HG02938 (cell line): ENCODE data around the gene SYMPK.
"Not testable (repeated sequence)": the region's sequence is repeated elsewhere in the genome, so short reads cannot be mapped to it uniquely, and the experiment has no call there.

Experiments
- ATAC-seq: cut with Tn5 transposase; IDR thresholded peaks from one replicate; pipeline ENCODE4 v1.9.1; 2021; ENCODE audit warnings: mild to moderate bottlenecking, moderate library complexity; ENCODE audit not compliant: unreplicated experiment

The SYMPK gene

DNA sequence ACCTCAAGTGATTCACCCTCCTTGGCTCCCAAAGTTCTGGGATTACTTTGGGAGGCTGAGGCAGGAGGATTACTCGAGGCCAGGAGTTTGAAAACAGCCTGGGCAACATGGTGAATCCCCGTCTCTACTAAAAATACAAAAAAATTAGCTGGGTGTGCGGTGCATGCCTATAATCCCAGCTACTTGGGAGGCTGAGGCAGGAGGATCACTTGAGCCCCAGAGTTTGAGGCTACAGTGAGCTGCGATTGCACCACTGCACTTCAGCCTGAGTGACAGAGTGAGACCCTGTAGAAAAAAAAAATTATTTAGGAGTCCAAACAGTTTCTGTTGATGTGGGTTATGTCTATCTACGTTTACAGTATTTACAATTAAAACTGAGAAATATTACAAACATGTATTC lies 7.9 kb upstream of the SYMPK start:
- no peak for ATAC-seq

DNA sequence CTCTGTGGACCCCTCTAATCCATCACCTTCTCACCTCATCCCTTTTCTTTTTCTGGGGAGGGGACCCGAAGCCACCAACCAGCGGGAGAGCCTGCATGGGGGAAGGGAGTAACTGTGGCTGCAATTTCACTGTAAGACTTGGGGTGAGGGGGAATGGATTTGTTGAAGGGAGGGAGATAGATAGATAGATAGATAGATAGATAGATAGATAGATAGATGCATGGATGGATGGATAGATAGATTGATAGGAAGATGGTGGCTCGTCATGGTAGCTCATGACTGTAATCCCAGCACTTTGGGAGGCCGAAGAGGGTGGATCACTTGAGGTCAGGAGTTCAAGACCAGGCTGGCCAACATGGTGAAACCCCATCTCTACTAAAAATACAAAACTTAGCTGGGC lies 4.3 kb upstream of the SYMPK start:
- not testable (repeated sequence) for ATAC-seq

DNA sequence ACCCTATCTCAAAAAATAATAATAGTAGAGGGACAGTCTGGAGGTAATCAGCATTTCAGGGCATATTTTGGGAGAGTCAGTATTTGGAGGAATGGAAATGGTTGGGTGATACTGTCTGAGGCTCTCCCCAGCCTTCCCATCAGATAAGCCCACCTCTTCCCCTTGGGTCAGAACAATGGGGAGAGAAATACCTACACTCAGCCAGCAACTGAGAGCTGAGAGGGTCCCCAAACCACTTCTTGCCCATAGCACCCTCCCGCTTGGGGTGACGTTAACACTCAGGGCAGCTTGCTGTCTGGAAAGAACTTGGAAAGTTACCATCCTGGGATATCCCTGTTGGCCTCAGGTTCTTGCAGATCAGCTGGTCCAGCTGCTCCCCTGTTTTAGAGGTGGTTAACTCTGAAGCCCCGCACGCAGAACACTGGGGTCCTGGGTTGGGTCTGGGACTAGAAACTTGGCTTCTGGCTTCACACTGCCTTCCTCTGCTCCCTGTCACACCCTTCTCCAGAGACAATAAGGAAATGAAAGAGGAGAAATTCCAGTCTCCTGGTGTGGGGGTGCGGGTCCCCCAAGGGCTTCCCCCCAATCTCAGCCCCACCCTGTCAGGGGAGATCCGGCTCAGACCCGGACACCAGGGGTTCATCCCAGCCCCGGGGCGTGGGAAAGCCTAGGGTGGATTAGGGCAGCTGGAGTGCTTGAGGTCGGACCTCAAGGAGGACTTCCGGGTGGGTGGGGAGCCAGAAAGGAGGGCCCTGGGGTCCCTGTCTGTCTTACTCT lies 3.6 kb upstream of the SYMPK start:
- ATAC-seq, result no peak

DNA sequence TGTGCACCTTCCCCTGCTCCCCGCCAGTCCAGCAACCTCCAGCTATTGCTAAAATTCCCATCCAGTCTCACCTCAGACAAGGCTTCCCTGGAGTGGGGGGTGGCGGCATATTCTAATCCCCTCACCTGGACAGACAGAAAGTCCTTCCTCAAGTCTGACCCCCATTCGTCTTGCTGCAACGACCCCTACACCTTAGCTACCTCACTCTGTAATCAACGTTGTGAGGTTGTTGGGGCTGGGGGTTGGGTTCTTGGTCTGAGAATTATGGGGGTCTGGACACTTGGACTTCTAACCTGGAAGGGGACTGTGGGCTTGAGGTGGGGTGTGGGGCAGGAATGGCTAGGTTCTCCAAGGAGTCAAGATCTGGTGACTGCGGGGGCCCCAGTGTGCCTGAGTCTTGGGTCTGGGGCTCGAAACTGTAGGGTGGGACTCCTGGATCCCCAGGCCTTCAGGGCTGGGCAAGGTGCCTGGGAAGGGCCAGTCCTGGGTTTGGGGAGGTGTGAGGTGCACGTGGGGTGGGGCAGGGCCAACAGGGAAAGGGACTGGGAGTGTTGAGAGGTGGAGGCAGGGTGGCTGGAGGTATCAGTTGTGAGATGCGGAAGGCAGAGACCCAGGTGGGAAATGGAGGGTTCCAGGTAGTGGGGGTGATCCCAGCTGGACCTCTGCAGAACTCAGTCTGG lies 2.5 kb upstream of the SYMPK start:
- ATAC-seq, result no peak

DNA sequence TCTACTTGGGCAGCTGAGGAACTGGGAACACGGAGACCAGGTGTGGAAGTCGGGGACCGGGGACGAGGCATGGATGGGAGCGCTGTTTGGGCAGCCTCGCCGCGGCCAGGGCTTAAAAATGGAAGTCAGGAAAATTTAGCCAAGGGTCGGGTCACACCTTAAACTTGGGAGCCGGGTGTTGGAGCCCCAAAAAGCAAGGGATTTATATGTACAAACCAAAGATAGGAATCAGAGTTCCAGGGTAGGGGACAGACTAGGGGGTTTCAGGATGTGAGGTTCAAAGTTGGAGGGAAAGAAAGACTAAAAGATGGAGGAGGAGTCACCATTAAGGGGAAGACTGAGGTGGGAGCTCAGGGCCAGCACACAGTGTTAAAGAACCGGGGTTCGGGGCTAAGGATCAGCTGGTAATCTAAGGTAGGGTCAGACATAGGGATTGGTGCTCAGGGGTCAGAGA lies 1.7 kb upstream of the SYMPK start:
- ATAC-seq, result no peak

DNA sequence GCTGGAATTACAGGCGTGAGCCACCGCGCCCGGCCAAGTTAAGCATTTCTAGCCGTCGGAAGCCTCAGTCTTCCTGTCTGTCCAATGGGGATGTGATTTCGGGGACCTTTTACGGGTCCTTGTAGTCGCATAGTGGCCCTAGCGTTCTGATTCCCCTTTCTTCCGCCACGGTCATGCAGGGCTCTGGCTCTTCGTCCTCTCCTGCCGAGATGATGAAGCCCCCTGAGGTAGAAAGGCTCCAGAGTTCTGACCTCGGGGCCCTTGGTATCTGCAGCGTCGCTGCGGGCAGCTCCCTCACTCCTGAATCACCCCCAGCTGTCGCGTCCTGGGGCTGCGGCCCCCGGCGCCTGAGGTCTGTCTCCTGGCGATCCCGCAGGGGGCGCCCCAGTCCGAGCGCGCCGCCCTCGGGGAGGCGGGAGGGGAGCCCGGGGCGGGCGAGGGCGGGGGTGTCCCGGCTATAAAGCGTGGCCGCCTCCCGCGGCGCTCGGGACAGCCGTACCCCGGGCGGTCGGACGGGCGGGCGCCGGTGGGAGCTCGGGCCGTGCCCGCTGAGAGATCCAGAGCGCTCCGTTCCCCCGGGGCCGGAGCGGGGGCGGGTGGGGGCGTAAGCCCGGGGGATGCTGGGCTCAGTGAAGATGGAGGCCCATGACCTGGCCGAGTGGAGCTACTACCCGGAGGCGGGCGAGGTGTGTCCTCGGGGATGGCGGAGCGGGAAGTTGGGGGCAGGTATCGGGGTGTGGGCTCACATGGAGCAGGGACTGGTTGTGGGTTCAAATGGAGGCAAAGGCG lies 1.1 kb upstream of the SYMPK start, which contains the start of gene FOXA3:
FOXA3 (plus strand) TSS at position 487 of the 789 bp plus-strand sequence; CDS start at position 618, 131 bp downstream.
- no peak for ATAC-seq

DNA sequence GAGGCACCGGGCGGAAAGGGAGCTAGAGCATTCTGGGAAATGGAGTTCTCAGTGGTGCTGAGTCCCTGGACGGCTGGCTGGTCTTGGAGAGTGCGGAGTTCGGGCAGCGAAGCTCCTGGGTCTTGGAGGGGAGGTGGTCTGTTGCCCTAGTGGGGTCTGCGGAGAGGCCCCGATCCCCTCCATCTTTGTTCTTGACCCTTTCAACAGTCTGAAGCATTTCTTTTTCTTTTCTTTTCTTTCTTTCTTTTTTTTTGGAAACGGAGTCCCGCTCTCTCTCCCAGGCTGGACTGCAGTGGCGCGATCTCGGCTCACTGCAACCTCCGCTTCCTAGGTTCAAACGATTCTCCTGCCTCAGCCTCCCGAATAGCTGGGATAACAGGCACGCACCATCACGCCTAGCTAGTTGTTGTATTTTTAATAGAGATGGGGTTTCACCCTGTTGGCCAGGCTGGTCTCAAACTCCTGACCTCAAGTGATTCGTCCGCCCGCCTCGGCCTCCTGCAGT lies 440 bp upstream of the SYMPK start:
- no peak for ATAC-seq

DNA sequence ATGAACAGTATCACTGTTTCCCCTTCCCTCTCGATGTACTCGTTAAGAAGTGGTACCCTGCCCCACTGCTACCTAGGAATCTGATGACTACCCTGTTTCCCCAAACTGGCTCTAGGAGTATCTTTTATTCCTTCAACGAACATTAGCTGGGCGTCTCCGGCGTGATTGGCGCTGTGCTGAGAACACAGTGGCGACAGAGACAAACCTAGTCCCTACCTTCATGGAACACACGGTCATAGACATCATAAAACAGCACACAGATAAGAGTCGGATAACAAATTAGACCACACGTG lies 730 bp downstream of the SYMPK start:
- no peak for ATAC-seq

DNA sequence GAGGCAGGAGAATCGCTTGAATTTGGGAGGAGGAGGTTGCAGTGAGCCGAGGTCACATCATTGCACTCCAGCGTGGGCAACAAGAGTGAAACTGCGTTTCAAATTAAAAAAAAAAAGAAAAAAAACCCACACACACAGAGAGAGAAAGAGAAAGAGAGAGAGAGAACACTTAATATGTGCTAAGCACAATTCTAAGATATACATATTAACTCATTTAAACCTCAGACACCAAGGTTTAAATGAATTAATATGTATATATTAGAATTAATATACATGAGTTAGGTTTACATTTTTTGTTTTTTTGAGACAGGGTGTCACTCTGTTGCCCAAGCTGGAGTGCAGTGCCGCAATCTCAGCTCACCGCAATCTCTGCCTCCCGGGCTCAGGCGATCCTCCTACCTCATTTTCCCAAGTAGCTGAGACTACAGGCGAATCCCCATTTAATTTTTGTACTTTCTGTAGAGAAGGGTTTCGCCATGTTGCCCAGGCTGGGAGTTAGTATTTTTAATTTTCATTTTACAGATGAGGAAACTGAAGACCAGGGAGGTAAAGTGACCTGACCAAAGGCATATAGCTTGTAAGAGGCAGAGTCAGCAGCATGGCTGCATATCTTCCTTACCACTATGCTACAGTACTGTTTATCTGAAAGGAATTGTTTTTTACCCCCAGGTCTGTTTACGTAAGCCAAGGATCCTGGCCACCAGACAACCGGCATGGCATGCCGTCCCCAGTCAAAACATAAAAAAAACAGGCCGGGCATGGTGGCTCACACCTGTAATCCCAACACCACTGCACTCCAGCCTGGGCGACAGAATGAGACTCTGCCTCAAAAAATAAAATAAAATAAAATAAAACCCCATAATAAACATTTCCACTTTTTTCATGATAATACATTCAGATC lies 2.3 kb downstream of the SYMPK start:
- ATAC-seq, result no peak

DNA sequence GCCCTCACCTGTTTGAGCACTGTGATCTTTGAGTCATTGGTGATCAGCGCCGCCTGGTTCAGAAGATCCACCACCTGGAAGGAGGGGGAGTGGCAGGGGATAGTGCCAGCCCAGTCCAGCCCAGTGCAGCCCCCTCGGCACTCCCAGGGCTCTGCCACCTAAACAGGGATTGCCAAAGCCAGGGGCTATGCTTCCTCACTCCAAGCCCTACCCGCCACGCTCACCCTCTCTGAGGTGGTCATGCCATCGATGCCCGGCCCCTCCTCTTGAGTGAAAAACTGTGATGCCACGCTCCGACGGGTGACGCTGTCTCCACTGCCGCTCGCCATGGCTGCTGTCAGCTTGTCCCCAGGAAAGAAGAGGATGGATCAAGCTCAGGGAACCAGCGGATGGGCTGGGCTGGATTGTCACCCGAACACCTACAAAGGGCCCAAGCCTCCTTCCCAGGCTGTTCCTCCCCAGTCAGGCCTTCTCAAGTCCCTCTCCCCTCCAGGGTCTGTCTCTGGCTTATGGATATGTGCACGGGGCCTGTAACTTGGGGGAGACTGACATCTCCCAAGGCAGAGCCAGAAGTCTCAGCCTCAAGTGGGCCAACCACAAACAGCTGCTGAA lies 8.7 kb downstream of the SYMPK start:
- ATAC-seq, result no peak

DNA sequence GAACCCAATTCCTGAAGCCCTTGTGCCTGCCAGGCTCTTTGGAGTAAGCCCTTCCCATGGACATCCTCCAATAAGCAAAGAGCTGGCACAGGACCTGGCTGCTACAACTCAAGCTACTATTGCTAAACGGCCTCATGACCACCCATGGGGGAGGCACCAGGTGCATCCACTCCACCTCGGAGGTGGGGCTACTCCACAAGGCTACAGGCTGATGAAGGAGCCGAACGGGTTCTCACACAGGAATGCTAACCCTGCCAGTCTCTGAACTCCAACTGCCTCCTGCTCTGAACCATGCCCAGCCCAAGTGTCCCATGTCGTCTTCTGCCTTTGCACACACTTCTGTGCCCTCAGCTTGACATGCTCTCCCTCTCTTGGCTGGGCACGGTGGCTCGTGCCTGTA lies 10.0 kb downstream of the SYMPK start:
- no peak for ATAC-seq

DNA sequence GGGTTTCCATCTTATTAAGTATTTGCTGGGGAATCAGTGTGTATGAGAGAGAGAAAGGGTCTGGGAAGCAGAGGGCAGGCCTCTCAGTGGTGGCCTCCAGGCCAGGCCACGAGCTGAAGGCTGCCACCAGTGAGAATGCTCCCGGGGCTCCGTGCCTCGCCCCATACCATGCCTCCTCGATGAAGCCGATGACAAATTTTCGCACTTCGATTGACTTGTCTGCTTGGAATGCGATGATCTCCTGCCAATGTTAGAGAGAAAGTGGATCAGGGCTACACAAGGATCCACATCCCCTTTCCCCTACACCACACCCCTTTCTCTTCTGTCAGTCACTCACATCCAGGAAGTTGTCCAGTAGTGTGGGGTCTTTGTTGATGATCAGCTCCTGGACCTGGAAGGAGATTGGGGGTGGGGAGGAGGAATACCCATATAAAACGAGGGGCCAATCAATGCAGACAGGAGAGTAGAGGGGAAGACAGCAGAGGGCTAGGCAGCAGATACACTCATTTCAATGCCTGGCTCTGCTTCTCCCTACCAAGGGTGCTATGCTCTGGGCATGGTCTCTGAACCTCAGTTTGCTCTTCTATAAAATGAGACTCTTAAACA lies 10.7 kb downstream of the SYMPK start:
- ATAC-seq, result no peak

DNA sequence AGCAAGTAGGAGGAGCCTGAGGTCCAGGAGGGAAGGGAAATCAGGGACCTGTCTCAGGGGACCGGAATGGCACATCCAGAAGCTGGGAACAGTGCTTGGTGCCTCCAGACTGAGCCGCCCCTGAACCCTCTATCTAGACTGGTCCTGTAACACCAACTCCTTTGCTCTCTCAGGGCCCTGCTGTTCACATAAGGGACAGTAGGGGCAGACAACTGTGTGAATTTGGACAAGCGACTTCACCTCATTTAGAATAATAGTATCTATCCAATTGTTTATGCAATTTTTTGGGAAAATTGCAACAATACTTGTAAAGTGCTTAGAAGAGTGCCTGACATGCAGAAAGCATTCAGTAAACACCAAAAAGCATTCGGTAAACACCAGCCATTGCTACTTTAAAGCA lies 14.0 kb downstream of the SYMPK start:
- ATAC-seq, result no peak

DNA sequence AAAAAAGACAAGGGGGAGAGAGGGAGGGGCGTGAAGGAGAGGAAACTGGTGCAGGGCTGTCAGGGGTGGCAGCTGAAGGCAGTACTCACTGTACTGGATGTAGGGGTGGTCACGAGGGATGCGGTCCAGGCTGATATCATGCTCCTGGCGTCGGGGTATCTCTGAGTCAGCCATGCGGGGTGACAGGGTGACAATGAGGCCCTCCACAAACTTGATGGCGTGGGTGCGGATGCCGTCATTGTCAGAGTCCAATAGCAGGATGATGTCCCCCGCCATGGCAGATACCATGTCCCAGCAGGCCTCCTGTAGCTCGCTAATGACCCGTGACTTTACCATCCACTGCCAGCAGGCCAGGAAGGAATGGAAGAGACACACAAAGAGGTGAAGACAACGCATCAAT lies 15.3 kb downstream of the SYMPK start:
- no peak for ATAC-seq

DNA sequence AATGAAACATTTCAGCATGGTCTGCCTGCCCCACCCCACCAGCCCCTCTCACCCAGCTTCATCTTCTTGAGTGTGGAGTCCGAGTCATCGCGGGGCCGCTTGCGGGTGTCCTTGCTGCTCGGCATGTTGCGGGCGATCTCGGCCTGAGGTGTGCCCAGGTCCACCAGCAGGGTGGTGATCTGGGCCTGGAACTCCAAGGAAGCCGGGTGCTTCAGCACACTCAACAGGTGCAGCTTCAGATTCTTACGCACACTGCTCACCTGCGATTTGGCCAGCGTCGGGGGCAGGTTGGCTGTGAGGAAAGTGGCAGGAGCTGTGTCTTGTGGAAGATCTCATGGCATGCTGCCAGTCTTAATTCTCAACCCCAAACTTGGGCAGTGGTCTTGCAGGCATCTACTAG lies 20.7 kb downstream of the SYMPK start:
- no peak for ATAC-seq

DNA sequence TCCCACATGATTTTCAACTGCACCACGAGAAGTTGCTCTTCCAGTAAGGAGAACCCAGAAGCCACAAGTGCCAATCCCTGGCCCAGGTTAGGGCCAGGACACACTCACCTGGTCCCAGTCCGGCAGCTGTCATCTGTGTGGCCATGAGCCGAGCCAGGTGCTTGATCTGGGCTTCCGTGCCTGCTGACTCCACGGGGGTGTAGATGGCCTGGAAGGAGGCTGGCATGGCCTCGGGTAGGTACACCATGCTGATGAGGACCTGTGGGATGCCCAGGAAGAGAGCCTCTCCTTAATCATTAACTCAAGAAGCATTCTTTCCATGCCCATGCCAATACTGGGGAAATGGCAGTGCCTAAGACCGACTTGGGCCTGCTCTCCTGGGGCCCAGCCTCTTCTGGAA lies 28.0 kb downstream of the SYMPK start:
- no peak for ATAC-seq

DNA sequence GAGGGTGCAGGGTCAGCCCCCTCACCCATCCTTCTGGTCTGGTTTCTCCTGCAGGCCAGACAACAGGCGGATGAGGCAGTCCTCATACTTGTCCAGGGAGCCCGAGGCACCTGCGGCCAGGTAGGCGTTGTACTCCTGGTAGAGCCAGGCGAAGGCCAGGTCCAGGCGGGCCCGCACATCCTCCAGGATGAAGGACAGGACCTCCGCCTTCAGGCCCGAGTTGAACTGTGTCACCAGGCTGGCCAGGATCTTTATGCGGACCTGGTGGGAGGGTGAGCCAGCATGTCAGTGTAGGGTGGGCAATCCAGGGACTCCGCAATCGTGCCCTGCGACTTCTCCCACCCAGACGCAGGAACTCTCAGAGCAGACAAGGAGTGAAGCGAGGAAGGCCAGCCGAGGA lies 34.0 kb downstream of the SYMPK start:
- ATAC-seq, result no peak

DNA sequence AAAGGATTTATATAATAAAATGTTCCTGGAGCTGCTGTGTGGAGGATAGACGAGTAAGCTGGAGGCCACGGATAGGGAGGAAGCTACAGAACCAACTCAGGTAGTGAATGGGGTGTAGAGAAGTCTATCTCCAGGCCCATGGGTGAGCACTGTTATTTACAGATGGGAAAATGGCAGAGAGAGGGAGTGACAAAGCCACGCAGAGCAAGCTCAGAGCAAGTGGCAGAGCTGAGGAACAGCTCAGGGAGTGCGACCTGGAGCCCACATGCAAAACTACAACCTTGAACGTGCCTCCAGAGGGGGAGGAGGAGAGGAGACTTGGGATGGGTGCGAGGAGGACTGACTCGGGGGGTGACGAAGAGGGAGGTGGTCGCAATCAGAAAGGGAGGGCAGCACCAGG lies 34.4 kb downstream of the SYMPK start:
- no peak for ATAC-seq

DNA sequence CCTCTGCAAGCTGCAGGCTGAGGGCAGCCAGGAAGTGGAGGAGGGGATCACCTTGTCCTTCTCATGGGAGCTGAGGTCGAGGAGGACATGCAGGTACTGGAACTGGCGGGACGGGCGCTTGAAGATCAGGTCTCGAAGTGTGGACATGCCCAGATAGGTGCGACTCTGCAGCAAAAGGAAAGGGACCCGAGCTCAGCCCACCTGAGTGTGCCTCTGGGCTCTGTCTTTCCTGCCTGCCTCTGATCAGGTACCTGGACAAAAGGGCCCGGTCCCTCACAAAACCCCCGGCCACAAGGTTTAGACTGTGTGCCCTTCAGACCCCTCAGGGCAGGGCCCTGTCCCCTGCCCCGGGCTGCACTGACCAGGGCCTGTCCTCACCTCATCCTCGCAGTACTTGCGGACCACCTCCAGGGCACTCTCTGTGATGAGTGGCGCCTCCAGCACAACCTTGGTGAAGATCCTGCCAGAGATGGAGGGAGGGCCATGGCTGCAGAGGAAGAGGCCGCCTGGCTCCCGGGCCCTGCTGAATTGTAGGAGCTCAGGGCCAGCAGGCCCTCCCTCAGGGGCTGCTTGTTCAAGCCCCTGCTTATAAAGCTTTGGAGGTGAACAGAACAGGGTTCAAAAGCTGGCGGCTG lies 35.4 kb downstream of the SYMPK start:
- no peak for ATAC-seq
